ENCODE measurements around the gene HDAC3. TPM values are rescaled to one million over a fixed set of nuclear protein-coding genes. Genes with fewer than 3 reads are reported as not detected.

HDAC3 gene
- polyA plus RNA-seq, 1 experiment = 78.3 TPM

DNA sequence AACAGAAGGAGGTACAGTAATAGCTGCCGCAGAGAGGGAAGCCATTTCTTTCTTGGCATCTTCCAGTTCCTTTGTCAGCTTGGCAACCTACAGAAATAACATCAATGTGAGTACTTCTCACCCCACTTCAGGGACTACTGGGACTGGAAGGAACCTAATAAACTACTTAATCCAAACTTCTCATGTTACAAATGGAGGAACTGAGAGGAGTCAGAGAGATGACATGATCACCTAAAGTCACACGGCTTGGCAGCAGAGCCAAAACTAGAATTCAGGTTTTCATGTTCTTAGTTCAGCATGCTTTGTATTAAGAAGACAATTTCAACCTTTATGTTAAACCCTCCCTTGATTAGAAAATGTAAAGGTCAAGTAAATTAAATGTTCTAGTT is 62.5 kb downstream of the HDAC3 start:
- TF ChIP-seq, protein P1, sequence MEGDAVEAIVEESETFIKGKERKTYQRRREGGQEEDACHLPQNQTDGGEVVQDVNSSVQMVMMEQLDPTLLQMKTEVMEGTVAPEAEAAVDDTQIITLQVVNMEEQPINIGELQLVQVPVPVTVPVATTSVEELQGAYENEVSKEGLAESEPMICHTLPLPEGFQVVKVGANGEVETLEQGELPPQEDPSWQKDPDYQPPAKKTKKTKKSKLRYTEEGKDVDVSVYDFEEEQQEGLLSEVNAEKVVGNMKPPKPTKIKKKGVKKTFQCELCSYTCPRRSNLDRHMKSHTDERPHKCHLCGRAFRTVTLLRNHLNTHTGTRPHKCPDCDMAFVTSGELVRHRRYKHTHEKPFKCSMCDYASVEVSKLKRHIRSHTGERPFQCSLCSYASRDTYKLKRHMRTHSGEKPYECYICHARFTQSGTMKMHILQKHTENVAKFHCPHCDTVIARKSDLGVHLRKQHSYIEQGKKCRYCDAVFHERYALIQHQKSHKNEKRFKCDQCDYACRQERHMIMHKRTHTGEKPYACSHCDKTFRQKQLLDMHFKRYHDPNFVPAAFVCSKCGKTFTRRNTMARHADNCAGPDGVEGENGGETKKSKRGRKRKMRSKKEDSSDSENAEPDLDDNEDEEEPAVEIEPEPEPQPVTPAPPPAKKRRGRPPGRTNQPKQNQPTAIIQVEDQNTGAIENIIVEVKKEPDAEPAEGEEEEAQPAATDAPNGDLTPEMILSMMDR (IDR thresholded peaks at IDR 0.05; ENCODE audit: low read depth, low read length) = no peak
- CTCF ChIA-PET = interaction anchor here (2.0 kb wide), 1 partner anchor 10 kb away, joined by 12 read pairs; no protein-coding TSS in a partner anchor
- POLR2A ChIA-PET = no interaction called here

DNA sequence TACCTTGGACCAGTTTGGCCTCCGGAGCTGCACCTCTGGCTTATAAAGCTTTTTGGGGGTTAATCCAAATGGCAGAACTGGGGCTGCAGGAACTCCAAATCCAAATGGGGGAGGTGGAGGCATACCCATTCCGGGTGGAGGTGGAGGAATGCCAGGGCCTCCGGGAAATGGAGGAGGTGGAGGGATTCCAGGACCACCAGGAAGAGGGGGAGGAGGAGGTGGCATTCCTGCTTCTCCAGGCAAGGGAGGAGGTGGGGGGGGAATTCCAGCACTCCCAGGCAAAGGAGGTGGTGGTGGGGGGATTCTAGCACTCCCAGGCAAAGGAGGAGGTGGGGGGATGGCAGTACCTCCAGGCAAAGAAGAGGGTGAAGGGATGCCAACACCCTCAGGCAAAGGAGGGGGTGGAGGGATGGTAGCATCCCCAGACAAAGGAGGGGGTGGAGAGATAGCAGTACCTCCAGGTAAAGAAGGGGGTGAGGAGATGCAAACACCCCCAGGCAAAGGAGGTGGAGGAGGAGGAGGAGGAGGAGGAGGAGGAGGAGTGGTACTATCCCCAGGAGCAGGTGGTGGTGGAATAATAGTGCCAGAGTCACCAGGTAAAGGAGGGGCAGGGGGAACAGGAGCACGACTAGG is 63.0 kb downstream of the HDAC3 start:
- no peak overlapping the region for H3K27ac ChIP-seq (ENCODE audit: low read depth, low read length)
- CTCF ChIA-PET = interaction anchor here (0.6 to 2.0 kb wide), 3 partner anchors 9 to 96 kb away, joined by 3 to 12 read pairs (median 4); no protein-coding TSS in a partner anchor
- DNase-seq (ENCODE audit: low read depth, low spot score) = no peak
- TF ChIP-seq, protein P1 (IDR thresholded peaks at IDR 0.05; ENCODE audit: low read depth, low read length) = no peak
- POLR2A ChIA-PET = no interaction called here
- H3K4me3 ChIP-seq (ENCODE audit: low read depth, low read length) = no peak overlapping the region
- no peaks in the 10 kb centered on the region for H3K9me3 ChIP-seq (ENCODE audit: control insufficient read depth, insufficient read depth, low read length)
- no peaks in the 10 kb centered on the region for H3K27me3 ChIP-seq (ENCODE audit: control insufficient read depth, insufficient read depth, low read length)

More for the DNA sequence above, 62.5 kb downstream of the HDAC3 start:
- H3K4me3 ChIP-seq (ENCODE audit: low read depth, low read length) = no peak overlapping the region
- H3K9me3 ChIP-seq (ENCODE audit: control insufficient read depth, insufficient read depth, low read length) = no peaks in the 10 kb centered on the region
- H3K27me3 ChIP-seq (ENCODE audit: control insufficient read depth, insufficient read depth, low read length) = no peaks in the 10 kb centered on the region
- no peak for DNase-seq (ENCODE audit: low read depth, low spot score)
- H3K27ac ChIP-seq (ENCODE audit: low read depth, low read length) = no peak overlapping the region

Small RNA genes lying within 50 kb of the gene (small RNA-seq; reads per million reads assigned to genes)
- gene RPS27AP10 (ENCODE audit: insufficient read length, low read depth) = not detected

Other genes with a start within 250 kb of the HDAC3 start
- 10.3 and 10.9 TPM in 2 replicates for gene PCDHGB4, start 249.2 kb downstream of the HDAC3 start, polyA plus RNA-seq (2011; rRNA removed)
- gene PCDHGA8, start 244.2 kb downstream of the HDAC3 start, polyA plus RNA-seq (2011; rRNA removed) = 0.93 and 1.1 TPM in 2 replicates
- 12.5 TPM in 2 replicates for gene PCDHGB5, start 238.9 kb downstream of the HDAC3 start, polyA plus RNA-seq (2011; rRNA removed)
- 6.4 and 8.0 TPM in 2 replicates for gene PCDHGA9, start 234.1 kb downstream of the HDAC3 start, polyA plus RNA-seq (2011; rRNA removed)
- 3.3 and 3.8 TPM in 2 replicates for gene PCDHGB6, start 228.8 kb downstream of the HDAC3 start, polyA plus RNA-seq (2011; rRNA removed)
- 9.2 and 11.7 TPM in 2 replicates for gene PCDHGA10, start 223.9 kb downstream of the HDAC3 start, polyA plus RNA-seq (2011; rRNA removed)
- gene PCDHGB7, start 219.2 kb downstream of the HDAC3 start, polyA plus RNA-seq (2011; rRNA removed) = 16.2 and 17.0 TPM in 2 replicates
- 7.5 and 7.7 TPM in 2 replicates for gene PCDHGA11, start 215.8 kb downstream of the HDAC3 start, polyA plus RNA-seq (2011; rRNA removed)
- gene PCDHGA12, start 206.3 kb downstream of the HDAC3 start, polyA plus RNA-seq (2011; rRNA removed) = 3.4 and 4.3 TPM in 2 replicates
- gene PCDHGC3, start 160.9 kb downstream of the HDAC3 start, polyA plus RNA-seq (2011; rRNA removed) = 47.4 and 61.1 TPM in 2 replicates
- 0.46 and 0.83 TPM in 2 replicates for gene PCDHGC4, start 151.8 kb downstream of the HDAC3 start, polyA plus RNA-seq (2011; rRNA removed)
- 2.4 and 2.5 TPM in 2 replicates for gene PCDHGC5, start 147.8 kb downstream of the HDAC3 start, polyA plus RNA-seq (2011; rRNA removed)
- 27.1 and 34.7 TPM in 2 replicates for gene DIAPH1, start 17.8 kb downstream of the HDAC3 start, polyA plus RNA-seq (2011; rRNA removed)
- 3.0 and 3.1 TPM in 2 replicates for gene RELL2, start 148 bp upstream of the HDAC3 start, polyA plus RNA-seq (2011; rRNA removed)
- 28.1 and 30.2 TPM in 2 replicates for gene FCHSD1, start 14.6 kb upstream of the HDAC3 start, polyA plus RNA-seq (2011; rRNA removed)
- 3.5 and 4.9 TPM in 2 replicates for gene ARAP3, start 45.4 kb upstream of the HDAC3 start, polyA plus RNA-seq (2011; rRNA removed)
- 0.11 and 0.12 TPM in 2 replicates for gene PCDH1, start 241.6 kb upstream of the HDAC3 start, polyA plus RNA-seq (2011; rRNA removed)